Measurements from ENCODE around the gene DEDD.

DEDD gene

DNA sequence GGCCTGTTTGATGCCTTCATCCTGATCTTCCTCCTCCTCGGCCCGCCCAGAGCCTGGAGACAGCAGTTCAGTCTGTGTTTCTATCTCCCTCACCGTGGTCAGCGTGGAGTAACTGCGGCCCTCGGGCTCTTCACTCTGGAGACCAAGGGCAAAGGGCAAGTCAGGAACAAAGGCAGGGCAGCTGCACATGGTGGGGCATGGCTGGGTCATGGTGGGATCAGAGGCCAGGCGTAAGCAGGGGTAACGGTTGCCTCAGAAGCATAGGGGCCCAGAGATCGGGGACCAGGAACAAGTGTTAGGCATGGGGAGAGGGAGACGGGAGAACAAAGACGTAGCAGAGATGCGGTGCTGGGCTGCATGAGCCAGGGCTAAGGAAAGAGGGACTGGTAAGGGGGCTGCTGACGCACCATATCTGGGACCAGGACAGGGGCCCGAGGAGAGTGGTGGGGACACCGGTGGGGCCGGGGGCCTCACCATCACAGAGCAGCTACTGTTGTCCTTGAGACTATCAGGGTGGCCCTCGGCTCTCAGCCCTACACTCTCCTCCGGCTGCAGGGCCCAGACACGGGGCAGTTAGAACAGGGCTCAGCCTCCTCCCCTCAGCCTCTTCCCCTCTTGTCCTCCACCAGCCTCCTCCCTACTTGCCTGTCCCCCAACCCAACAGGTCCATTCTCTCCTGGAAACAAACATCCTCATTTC, 59.6 kb downstream of the DEDD start:
- DNase-seq (ENCODE audit: low spot score) = no peak

DNA sequence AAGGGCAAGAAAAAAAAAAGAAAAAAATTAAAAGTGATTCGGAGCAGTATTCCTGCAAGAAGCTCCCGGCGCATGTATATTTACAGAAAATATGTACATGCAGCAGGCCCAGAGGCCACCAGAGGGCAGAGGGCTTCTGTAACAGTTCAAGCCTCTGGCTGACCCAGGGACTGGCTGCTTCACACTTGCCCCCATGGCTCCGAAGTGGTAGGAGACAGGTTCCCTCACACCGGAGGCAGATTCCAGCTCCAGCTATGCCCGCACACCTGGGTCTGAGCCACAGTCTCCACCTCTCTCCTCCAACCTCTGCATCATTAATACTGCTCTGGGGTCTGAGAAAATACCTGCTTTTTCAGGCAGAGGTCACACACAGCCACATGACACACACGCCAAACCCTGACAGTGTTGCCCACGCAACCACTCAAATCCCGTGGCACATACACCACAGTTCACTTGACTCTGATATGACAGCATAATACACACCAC, 60.5 kb downstream of the DEDD start:
- DNase-seq (ENCODE audit: low spot score) = no peak
